ENCODE results near the gene MS4A4A. TPM values are rescaled to one million over a fixed set of nuclear protein-coding genes. Genes with fewer than 3 reads are reported as not detected.

Gene MS4A4A
- total and polyA plus RNA-seq, 2 of the 13 experiments (the other 11 are each of a cell fraction or from before 2014, with no cell fraction given), result not detected

GRCh38 chr11:60318726-60319125, 38.3 kb downstream of the MS4A4A start:
- FAIRE-seq (no peak), ATAC-seq (no peak), DNase-seq (ENCODE audit: low spot score) (no peak)
- in situ Hi-C loops (cut with HindIII; ENCODE audit: extremely low pct_ligation_motif_present, low pct_unique_long_range_greater_than_20kb) (no loop called here), intact Hi-C loops (cut with micrococcal nuclease; ENCODE audit: unreplicated experiment) (no loop called here)
- Histone ChIP-seq H4K20me1 (ENCODE audit: insufficient read depth, low read length) (no peaks in the 10 kb centered on the region), H3K9me3 (ENCODE audit: low read length) (no peaks in the 10 kb centered on the region; the same call in 1 of the 2 replicates), H3K79me2 (ENCODE audit: insufficient read depth, low read length) (no peaks in the 10 kb centered on the region), H3K4me1 (ENCODE audit: insufficient read depth, low read length) (no peaks in the 10 kb centered on the region), H3K27me3 (ENCODE audit: control insufficient read depth in 1 of 2, insufficient read depth in 2 of 2, low read length in 2 of 2) (no peaks in the 10 kb centered on the region), H3K4me3 (replicated peaks in 1 of 3; ENCODE audit: insufficient read depth in 1 of 3, low read depth in 2 of 3, low read length in 3 of 3) (no peak overlapping the region), H2AFZ (ENCODE audit: low read length) (no peak overlapping the region), H3K36me3 (replicated peaks in 1 of 2; ENCODE audit: control insufficient read depth in 1 of 2, insufficient read depth in 2 of 2, low read length in 2 of 2) (no peaks in the 10 kb centered on the region), H3K9ac (ENCODE audit: insufficient read depth, low read depth, low read length) (no peak overlapping the region), H3K27ac (ENCODE audit: extremely low read length, insufficient read depth, low read length) (no peak overlapping the region), H3K4me2 (ENCODE audit: low read depth, low read length) (no peak overlapping the region)
- 0% methylated on average over 2 of the region's 2 CpGs for WGBS (ENCODE audit: low lambda C conversion rate)
- POLR2A ChIA-PET, result no interaction called here
- CTCF ChIA-PET (ENCODE audit: low intra/inter-chr PET ratio, low total read pairs), result no interaction called here
- TF ChIP-seq, protein P1, sequence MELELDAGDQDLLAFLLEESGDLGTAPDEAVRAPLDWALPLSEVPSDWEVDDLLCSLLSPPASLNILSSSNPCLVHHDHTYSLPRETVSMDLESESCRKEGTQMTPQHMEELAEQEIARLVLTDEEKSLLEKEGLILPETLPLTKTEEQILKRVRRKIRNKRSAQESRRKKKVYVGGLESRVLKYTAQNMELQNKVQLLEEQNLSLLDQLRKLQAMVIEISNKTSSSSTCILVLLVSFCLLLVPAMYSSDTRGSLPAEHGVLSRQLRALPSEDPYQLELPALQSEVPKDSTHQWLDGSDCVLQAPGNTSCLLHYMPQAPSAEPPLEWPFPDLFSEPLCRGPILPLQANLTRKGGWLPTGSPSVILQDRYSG (CRISPR knock-in tag; IDR thresholded peaks at IDR 0.05), result no peak
- TF ChIP-seq RFX3 (CRISPR knock-in tag; IDR thresholded peaks at IDR 0.05), result no peak
- TF ChIP-seq U2AF2 (IDR thresholded peaks at IDR 0.05; ENCODE audit: low read depth, low read length), result no peak
- TF ChIP-seq CERS6 (CRISPR knock-in tag; IDR thresholded peaks at IDR 0.05), result no peak
- no peak for TF ChIP-seq ZNF276 (CRISPR knock-in tag; IDR thresholded peaks at IDR 0.05; ENCODE audit: low read depth)
- no TSS peak for BruUV-seq (replicated peaks)

All from HepG2 (cell line).